HG02798 (cell line): ENCODE measurements around the gene SHISAL2A.
A peak's percentile ranks its signal among the peaks of the same experiment; 100 is the strongest.

ENCODE experiments used
- ATAC-seq: cut with Tn5 transposase; IDR thresholded peaks from one replicate; pipeline ENCODE4 v1.9.1; 2021; ENCODE audit warnings: mild to moderate bottlenecking; ENCODE audit not compliant: unreplicated experiment, poor library complexity

The SHISAL2A gene

DNA sequence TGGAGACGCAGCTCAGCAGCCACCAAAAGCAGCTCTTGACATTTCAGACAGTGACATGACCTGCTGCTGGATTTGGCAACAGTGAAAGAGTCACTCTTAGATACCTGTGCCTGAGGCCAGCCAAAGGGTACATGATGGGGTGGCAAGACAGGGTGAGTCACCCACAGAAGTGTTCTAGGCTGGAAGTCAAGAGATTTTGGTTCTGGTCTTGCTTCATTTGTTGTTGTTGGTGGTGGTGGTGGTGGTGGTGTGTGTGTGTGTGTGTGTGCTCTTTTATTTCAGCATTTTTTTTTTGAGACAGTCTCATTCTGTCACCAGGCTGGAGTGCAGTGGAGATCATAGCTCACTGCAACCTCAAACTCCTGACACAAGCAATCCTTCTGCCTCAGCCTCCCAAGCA, 25.8 kb downstream of the SHISAL2A start:
- no peak for ATAC-seq

DNA sequence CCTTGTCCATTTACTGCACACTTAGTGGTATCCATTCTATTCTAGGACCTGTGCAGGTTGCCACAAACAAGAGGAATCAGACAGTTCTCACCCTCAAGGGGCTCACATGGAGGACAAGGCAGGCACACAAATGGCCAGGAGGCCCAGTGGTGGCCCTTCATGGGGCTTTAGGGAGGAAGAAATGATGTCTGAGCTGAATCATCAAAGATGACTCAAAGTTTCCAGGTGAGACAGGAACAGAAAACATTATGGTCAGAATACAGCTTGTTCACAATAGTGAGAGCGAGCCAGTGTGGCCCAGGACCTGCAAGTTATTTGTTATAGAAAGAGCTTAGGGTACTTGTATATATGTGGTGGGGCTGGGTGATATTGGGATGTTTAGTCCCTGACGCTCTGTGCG, 26.4 kb downstream of the SHISAL2A start:
- peak; percentile 80 for ATAC-seq

DNA sequence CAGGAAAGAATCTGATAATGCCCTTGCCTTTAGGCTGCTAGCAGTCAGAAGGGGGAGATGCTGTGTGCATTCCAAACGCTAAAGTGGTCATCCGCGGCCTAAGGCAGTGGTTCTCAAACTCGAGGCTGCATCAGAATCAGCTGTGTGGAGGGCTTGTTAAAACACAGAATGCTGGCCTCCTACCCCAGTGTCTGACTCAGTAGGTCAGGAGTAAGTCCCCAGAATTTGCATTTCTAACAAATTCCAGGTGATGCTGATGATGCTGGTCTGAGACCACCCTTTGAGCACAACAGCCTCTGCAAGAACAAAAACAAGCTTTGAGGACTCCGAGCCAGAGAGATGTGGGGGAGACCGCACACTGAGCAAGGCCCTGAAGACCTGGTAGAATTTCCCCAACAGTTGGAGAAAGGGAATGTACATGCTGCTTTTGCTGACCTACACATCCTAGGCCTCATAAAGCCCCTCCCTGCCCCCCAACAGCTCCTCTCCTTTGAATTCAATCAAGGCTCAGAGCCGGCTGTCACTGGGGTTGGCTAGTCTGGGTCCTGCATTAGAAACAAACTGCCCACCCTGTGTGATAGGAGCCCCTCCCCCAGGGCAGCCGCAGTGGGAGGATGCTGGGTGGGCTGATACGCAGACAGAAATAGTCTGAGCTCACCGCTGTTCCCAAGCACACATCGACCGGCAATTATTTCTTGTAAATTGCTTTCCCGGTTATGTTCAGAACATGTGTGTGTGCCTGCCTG, 27.1 kb downstream of the SHISAL2A start:
- no peak for ATAC-seq

DNA sequence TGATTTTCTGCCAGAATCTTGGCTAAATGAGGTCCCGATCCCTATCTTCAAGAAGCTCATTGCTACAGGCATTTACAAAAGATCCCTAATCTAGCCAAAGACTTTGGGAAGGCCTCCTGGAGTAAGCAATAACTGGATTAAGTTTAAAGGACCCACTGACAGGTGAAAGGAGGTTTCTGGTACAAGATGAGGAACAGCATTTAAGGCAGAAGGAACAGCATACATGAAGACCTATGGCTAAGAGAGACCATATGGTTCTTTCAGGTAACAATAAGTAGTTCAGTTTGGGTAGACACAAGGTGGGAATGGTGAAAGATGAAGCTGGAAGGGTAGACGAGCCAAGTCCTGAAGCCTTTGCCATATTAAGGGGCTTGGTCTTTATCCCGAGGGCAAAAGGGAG, 27.8 kb downstream of the SHISAL2A start:
- no peak for ATAC-seq

DNA sequence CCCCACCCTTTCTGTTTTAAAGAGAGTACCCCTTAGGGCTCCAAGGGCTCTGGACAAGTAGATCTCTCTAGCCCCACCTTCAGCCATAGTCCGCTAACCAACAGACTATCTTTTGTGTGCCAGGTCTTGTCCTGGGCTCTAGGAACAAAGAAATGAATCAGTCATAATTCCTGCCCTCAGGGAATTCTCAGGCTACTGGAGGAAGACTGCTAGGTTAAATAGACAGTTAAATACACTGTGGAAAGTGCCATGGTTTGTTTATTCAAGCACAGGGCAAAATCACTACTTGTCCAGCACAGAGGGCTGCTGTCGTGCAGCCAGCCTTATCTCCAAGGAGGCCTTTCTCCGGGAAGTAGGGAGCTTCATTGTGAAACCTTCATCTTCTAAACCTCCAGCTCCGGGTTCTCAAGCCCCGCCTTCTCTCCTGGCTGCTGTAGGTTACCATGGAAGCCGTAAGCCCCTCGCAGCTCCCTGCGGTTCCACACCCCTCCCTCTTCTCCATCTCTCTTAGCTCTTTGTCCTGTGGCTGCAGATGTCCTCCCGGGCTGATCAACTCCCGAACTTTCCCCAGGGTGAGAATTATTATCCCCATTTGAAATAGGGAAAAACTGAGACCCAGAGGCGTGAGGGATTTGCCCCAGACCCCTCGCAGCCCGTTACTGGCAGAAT, 29.8 kb downstream of the SHISAL2A start:
- ATAC-seq: no peak

DNA sequence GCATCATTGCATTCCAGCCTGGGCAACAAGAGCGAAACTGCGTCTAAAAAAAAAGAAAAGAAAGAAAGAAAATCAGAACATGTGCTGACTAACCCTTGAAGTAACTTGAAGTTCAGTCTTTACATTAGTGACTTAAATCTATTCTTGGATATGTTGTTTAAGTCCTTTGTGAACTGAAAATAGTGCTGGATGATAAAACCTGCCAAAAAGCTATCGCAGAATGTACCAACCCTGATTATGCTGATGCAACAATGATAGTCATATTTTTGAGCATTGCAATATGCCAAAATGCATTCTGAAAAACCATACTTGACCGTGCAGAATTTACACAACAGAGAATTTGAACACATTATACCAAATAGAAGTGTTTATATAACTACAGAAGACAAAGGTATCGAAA, 30.7 kb downstream of the SHISAL2A start:
- no peak for ATAC-seq

DNA sequence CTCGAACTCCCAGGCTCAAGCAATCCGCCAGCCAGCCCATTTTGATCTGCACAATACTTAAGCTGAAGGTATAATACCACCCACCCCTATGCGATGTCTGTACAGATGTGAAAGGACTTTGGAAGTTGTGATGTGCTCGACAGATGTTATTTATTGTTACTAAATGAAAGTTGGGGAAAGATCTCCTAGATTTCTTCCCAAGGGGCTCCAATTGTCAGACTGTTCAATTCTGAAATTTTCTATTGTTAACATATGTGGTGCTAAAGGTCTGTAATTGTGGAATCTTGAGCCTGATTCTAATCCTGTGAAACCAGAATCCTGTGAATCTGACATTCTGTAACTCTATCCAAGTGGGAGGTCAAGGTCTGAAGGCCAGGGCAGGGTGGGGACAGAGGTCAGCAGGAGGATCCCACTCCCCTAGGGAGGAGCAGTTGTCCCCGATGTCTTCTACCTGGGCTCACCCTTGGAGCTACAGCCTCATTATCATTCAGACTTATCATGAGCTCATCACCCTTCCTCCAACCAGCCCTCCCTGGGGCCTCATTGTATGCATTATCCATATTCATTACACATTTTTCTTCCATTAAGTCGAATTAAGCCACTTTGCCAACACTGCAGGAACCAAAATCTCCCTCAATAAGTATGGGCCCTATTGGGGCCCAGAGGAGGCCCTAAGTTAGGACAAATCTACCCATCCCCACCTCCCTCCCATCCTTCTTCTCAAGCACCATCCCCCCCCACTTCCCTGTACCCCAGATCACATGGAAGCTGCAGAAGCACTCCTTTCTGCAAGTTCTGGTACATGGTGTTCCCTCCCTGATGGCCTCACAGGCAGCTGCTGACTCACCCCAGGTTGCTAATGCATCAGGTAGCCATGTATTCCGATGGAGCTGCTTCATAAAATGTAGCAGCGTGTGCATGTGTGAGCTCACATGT, 32.3 kb downstream of the SHISAL2A start:
- no peak for ATAC-seq

DNA sequence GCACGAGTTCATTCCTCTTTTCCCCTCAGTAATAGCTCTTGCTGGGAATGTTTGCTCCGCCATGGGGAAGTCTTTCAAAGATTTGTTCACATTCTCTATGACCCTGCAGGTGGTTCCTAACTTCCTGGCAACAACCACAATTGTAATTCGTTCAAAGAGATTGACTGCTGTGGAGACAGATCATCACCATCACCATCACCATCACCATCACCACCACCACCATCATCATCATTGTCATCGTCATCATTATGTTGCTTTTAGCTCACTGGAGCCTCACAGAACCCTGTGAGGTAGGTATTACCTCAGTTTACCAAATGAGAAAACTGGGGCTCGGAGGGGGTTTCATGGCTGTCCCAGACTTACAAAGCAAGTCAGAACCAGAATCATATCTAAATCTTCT, 34.3 kb downstream of the SHISAL2A start:
- no peak for ATAC-seq

DNA sequence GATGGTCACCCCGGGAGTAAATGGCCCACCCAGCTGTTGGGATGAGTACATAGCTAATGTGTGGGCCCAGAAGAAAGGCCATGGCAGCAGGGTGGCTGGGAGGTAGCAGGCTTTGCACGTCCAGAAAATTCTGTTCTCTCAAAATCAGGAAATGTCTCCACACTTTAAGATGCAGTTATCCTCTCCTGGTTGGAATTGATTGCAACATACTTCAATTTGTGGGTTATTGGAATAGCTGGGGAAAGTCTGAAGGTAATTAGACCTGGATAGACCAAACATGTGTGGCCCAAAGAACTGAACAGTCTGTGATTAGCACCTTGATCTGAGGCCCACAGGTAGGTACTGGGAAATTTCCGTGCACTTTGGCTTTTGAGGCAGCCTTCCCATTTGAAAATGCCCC, 35.0 kb downstream of the SHISAL2A start:
- ATAC-seq: no peak

DNA sequence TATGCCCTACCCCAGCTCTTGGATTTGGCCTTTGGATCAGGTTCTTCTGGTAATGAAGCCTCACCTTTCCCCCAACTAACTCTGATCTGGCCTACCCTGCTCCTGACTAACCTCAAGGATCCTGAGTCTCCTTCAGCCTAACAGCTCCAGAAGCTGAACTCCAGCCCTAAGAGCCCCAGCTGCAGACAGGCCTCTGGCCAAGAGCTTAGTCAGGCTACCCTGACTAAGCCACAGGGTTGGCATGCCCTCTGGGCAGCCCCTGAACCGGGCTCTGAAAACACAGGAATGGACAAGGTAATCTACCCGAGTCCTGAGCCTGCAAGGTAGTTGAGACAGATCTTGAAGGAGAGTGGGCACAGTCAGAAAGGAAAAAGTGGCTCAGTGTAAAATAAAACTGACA, 35.7 kb downstream of the SHISAL2A start:
- no peak for ATAC-seq

DNA sequence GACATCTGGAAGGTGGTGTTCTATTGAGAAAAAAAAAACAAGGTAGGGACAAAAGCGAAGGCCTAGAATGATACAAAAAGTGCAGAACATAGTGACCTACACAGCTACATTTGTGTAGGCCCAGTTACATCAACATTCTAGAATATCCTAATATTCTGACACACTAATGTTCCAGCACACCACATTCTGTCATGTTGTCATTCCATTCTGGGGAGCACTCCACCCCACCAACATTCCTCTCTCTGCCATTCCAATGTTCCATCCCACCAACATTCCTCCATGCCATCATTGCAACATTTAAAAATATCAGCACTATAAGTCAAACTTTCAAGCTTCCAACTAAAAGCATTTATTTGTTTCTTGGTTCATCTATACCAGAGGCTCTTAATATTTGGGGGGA, 36.7 kb downstream of the SHISAL2A start:
- ATAC-seq: no peak

DNA sequence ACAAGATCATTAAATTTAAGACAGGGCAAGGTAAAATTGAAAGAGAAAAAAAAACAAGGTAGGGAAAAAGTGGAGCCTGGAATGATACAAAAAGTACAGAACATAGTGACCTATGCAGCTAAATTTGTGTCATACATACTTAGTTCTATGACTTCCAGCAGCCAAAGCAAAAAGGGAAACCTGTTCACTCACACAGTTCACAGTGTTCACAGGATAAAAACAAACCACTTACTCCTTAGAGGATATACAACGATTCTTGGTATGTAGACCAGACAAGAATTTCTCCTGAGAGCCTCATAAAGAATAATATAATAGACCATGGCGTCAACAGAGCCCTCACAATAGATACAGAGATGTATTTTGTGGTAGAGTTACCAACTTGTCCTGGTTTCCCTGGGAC, 37.6 kb downstream of the SHISAL2A start:
- ATAC-seq: no peak

DNA sequence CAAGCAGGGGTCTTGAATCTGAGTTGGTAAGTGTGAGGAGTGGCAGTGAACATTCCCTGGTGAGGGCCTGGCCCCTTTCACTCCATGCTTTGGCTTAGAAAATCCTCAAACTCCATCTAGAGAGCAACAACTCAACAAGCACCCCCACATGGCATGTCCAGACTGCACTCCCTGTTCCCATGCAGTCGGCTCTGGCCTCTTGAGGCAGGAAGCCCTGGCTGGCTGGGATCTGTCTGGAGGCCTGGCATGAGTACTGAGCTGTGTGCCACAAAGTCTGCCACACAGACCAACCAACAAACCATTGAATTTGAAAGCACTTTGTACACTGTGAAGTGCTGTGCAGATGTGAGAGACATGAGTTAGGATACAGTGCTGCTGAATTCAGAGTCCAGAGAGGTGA, 40.0 kb downstream of the SHISAL2A start:
- no peak for ATAC-seq

DNA sequence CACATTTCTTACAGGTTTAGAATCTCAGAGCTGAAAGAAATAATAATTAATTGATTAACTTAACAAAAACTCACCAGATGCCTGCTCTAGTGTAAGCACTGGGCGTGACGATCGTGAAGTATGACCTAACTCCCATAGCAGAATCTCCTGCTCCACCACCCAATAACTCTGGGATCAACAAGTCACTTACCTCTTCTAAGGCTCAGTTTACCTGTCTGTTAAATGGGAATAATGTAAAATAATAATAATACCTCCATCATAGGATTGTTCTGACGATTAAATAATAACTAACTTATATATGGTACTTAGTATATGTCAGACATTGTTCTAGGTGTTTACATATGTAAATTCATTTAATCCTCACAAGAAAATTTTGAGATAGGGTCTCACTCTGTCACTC, 40.5 kb downstream of the SHISAL2A start:
- no peak for ATAC-seq

DNA sequence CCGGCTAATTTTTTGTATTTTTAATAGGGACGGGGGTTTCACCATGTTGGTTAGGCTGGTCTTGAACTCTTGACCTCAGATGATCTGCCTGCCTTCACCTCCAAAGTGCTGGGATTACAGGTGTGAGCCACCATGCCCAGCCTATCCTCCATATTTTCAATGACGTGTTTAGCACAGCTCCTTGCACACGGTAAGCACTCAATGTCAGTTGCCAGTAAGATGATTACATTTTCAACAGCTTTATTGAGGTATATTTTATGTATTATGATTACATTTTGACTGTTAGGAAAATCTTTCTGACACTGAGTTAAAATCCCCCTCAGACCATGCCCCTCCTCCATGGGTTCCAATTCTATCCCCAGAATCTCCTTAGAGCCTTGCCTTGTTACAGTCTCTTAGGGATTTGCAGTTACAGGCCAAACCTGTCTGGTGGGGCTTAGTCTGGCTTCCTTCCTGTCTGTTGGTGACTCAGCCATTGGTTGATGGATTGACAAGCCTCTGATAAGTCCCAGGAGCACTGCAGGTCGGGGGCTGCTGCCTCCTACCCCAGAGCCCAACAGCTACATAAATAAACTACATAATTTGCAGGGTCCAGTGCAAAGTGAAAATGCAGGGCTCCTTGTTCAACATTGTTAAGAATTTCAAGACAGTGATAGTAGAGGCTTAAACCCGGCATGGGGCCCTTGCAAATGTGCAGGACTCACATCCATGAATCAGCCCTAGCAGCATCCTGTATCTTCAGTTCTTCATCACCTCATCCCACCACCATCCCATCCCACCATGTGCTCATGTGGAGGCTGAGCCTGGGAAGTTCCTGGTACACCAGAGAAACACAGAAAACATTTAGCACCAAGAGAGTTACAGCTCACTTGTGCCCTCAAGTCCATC, 41.8 kb downstream of the SHISAL2A start:
- no peak for ATAC-seq

DNA sequence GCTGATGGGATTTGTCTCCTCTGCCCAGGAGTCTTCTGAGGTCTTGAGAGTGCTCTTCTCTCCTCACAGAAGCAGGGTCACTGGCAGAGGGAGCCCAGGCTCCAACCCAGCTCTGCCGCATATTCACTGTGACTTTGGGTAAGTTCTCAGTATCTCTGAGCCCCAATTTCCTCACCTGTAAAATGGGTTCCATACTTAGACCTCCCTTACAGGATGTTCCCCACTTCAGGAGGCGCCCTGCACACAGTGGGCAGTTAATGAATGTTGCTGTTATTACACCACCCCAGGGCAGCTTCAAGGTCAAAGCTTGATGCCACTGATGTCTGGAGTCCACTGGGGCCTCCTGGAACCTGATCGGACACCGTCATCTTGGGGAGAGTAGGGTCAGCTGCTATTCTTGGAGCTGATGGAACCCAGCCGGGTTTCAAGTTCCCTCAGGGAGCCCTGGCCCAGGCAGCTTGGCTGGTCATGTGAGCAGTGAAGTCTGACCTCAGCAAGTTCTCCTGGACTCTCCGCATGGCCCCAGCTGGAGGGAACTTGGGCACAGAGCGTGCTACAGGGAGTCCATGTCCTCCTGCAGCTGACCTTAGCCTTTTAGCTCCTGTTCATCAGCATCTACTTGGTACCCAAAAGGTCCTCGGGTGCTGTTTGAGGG, 43.4 kb downstream of the SHISAL2A start:
- ATAC-seq: no peak

DNA sequence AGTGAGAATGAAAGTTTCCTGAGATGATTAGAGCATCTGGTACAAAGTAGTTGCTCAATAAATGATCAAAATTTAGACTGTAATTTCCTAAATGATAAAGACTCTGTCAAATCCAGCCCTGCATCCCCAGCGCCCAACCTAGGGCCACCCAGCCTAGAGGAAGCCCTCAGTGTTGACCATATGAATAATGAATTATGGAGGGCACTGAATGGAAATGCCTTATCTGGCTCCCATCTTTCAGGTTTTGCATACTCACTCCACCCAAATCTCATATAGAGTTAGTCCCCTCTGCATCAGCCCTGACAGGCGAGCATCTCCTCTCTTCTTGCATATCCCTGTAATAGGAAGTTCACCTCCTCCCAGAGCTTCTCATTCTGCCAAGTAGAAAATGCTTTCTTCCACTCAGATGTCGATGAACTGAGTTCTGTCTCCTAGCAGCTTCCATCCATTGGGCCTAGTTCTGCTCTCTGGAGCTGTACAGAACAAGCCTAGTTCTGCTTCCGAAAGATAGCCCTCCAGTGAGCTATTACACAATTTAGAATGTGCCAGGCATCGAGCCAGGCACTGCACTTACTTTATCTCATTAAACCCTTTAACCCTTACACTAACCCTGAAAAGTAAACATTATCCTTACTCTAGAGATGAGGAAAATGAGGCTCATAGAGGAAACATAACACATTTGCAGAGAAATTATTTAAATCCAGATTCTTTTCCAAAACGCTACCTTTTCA, 44.3 kb downstream of the SHISAL2A start:
- ATAC-seq: no peak

DNA sequence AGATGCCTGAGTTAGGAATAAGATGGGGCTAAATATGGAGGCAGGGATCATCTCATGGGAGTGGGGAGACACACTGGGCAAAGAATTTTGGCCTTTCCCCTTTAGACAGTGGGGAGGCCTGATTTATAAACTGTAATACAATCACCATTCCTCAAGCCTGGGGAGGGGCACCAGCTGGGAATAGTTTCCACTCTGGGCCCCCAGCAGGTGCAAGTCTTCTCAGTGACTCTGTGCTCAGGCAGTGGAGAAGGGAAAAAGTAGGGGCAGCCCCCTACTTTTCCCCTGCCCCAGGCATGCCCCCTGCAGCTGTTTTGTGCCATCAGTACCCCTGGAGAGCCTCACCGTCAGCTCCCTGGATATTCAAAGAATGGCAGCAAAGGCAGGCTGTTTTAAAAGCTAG, 46.1 kb downstream of the SHISAL2A start:
- ATAC-seq: no peak

DNA sequence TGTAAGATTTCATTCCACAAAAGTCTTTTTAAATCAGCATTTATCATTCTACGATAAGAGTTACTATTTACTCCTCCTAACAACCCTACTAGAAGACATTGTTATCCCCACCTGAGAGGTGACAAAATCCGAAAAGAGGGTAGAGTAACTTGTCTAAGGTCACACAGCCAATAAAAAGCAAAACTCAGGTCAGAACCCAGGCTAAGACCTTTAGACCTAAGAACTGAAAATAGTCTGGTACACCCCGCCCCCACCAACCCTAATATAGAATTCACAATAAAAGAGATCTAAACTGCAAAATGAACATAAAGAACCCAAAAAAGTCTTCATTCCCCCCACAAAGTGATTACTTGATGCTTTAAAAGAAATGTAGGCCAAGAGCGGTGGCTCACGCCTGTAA, 46.5 kb downstream of the SHISAL2A start:
- ATAC-seq: no peak
